ENCODE measurements around the gene RP9.

The RP9 gene, protein sequence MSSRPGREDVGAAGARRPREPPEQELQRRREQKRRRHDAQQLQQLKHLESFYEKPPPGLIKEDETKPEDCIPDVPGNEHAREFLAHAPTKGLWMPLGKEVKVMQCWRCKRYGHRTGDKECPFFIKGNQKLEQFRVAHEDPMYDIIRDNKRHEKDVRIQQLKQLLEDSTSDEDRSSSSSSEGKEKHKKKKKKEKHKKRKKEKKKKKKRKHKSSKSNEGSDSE

DNA sequence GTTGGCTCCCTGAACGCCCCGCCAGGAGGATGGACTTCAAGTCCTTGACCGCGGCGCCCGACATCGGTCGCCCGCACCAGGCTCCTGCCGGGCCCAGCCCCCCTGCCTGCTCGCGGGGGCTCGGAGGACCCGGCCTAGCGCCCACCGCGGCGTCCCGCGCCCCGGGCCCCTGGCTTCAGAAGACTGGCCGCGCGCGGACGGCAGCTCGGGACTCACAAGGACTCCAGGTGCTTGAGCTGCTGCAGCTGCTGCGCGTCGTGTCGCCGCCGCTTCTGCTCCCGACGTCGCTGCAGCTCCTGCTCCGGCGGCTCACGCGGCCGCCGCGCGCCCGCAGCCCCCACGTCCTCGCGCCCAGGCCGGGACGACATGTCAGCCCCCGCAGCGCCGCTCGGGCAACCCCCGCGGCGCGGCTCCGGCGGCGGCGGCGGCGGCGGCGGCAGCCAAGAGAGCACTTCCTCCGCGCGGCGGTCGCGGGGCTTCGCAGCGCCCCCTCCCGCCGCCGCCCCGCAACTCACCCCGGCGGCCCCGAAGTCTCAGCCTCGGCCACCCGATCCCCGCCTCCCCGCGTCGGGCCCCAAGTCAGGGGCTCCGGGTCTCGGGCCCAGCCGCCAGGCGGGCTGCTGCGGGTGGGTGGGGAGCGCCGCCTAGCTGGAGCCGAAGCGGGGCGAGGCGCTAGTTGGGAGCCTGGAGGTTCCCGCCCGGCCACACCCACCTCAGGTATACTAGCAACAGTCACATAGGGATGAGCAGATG, at the start of gene RP9:
Gene RP9, minus strand, starts transcription at position 400 of the 753 bp plus-strand sequence. Its CDS starts 32 bp downstream, at position 368.
- DNase-seq: peak; percentile 11 to 87 (median 74)
- intact Hi-C loops (cut with DNase I): loop anchor here (5.0 kb wide), 1 partner anchor 42 kb away; no protein-coding TSS in a partner anchor

DNA sequence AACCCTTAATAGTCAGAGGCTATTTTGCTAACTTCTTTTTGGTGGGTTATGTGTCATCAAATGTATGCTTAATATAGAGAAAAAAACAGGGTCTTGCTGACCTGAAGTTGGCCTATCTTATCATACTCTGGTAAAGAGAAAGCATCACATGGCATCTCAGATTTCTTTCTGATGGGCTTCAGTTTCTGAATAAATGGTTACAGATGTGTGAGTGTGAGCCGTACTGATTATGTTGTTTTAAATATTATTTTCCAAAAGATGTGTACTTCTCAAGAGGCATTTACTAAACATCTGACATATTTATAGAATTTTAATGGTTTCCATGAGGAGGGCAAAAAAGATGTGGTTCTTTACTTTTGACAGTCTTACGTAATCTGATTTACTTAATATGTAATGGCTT, 48.6 kb upstream of the RP9 start:
- DNase-seq: no peak
- intact Hi-C loops (cut with DNase I): no loop called here

DNA sequence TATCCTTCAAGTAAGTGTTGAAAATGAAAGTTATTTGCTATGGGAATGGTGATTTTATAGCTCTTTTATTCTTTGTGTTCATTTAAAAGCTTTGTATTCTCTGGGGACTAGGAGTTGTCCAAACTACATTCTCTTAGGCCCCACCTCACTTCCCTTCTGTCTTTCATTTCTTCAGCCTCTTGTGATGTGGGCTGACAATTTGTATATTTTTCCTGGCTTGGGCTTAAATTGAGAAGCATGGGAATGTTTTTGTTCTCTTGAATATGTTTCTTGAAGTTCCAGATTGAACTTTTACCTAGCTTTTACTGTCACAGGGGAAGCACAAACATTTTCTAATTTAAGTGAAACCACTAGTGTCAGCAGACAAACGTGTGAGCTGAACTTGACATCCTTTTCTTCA, 48.1 kb upstream of the RP9 start:
- intact Hi-C loops (cut with DNase I): no loop called here
- no peak for DNase-seq

DNA sequence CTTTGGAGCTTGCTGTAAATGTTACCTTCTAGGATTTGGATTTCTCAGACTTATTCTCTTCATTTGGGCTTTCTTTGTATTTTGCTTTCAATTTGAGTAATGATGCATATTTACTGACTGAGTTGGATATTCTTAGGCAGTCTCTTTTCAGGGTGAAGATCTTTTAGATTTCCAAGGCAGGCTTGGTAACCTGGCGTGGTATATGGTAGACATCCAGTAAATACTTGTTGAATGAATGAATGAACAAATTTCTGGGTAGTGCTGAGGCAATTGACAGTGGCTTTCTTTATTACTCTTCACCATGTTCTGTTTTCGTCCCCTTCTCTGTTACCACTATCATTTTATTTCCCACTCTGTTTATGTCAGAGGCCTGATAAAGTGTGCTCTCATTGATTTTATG, 47.2 kb upstream of the RP9 start:
- no peak for DNase-seq
- intact Hi-C loops (cut with DNase I): no loop called here

DNA sequence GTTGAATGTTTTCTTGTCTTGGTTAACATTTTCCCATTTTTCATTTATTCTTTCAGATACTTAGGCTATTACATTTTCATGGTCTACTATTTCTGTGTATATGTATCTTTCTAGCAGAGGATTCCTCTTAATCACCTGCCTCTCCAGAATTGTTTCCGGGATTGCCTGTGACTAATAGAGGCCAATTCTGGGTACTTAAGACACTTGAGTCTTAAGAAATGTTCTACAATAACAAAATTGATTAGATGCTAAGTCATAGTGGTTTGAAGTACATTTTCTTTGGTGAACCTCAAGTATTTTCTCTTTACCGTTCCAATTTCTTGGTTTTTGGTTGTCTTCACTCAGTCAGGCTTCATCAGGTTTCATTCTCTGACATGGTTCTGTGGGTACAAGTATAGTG, 46.6 kb upstream of the RP9 start:
- DNase-seq: no peak
- intact Hi-C loops (cut with DNase I): no loop called here

DNA sequence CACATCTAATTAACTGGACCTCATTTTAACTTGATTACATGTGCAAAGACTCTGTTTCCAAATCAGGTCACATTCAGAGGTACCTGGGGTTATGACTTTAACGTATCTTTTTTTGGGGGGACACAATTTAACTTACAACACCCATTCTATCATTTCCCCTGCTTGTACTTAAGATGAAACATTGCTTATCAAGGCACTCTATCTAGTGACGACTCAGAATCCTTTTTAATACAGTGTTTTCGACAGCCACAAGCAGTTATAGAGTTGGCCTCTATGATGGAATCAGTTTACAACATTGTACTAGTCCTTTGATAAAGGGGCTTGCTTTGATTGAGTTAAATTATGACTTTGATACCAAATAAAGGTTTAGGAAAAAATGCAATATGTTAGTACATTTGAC, 42.9 kb upstream of the RP9 start:
- DNase-seq: no peak
- intact Hi-C loops (cut with DNase I): no loop called here

DNA sequence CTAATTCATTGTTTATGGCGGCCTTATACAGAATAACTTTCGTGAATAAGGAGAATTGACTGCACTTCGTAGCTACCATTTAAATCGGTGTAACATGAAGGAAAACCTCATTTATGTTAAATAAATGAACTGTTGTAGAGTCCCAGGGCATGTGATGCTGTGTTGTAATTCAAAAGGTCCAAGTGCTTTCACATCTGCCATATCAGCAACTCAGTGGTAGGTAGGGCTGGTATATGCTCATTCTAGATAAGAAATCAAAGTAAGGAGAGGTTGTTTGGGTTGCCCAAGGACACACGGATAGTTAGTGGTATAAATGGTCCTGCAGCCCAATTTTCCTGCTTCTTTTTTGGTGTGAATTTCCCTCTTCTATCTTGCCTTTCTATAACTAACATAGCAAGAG, 36.0 kb upstream of the RP9 start:
- no peak for DNase-seq
- intact Hi-C loops (cut with DNase I): no loop called here

DNA sequence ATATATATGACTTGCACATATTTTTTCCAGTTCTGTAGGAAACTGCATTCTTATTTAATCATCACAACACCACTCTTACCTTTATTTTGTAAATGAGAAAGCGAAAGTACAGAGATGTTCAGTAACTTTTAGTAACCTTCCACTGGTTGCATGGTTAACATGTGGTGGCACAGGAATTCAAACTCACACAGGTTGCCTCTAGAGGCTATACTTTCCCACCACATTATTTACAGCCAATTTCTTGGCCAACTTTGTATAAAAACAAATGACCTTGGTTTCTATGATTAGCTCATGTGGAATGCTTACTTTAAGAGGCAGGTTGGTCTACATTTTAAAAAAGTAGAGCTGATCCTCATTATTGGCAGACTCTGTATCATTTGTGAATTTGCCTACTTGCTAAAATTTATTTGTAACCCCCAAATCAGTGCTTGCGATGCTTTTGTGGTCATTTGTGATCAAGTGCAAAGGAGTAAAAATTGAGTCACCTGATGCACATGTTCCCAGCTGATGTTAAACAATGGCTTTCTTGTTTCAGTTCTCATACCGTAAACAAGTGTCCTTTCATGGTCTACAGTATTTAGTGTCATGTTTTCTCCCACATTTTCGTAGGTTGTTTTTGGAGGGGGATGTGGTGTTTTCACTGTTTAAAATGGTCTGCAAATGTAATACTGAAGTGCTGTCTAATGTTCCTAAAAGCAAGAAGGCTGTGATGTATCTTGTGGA, 35.0 kb upstream of the RP9 start:
- intact Hi-C loops (cut with DNase I): no loop called here
- DNase-seq: no peak

DNA sequence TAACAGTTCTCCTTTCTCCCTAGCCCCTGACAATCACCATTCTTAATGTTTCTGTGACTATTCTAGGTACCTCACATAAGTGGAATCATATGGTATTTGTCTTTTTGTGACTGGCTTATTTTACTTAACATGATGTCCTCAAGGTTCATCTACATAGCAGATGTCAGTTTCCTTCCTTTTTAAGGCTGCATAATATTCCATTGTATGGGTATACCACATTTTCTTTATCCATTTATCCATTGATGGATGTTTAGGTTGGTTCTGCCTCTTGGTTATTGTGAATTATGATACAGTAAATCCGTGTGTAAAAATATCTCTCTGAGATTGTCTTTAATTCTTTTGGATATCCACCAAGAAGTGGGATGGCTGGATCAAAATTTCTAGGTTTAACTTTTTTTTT, 33.4 kb upstream of the RP9 start:
- DNase-seq: no peak
- intact Hi-C loops (cut with DNase I): no loop called here

DNA sequence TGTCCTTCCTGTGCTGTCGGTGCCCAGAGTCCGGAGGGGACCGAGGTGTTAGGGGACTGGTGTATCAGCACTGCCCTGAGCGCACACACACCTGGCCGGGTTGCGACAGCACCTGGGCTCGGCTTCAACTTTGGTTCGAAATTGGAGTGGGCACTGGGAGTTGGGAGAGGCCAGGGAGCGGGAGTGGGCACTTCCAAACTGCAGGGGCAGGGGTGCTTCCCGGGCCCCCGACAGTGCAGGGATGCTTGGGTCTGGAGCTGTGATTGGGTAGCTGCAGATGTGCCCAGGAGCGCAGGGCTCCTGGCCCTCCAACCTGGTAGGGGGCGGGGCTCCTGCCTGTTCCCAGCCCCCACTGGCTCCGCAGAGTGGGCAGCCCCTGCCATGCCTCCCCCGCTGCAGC, 27.9 kb upstream of the RP9 start:
- no peak for DNase-seq
- intact Hi-C loops (cut with DNase I): no loop called here

DNA sequence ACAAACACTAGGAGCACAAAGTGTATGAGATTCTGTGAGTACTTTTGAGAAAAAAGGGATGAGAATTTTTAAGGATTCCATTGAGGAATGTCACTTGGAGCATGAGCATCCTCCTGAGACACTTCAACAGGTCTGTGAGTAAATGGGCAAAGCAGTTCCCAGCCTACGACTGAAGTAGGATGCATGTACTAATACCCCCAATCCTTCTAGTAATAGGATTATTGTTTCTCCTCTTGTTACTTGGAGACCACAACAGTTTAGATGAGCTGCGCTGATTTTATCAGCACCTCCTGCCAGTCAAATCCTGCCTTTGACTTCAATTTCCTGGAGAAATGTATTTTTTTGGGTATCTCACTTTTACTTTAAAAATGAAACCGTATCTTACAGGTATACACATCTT, 21.0 kb upstream of the RP9 start:
- peak in 1 of 42 donors; percentile 15 for DNase-seq

DNA sequence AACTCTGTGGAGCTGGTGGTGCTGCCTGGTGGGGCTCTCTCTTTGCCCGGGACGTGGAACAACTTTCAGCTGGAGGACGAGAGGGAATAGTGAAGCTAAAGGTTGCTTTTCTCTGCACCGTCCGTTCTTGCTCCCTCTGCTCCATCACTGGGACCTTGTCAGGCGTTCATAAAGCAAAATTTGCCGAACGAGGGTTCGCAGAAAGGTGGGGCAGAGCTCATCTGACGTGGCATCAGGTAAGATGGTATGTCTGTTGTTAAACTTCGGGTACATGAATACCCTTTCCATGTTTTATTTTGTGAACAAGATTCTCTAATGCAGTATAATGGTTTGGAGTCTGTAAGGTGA, 20.6 kb upstream of the RP9 start:
- intact Hi-C loops (cut with DNase I): loop anchor here (5.0 kb wide), 1 partner anchor 67 kb away; the partner anchor contains the start of gene NT5C3A
- DNase-seq: peak in 6 of 42 donors; percentile 11 to 48 (median 26)

More for the DNA sequence above, 21.0 kb upstream of the RP9 start:
- intact Hi-C loops (cut with DNase I): no loop called here

DNA sequence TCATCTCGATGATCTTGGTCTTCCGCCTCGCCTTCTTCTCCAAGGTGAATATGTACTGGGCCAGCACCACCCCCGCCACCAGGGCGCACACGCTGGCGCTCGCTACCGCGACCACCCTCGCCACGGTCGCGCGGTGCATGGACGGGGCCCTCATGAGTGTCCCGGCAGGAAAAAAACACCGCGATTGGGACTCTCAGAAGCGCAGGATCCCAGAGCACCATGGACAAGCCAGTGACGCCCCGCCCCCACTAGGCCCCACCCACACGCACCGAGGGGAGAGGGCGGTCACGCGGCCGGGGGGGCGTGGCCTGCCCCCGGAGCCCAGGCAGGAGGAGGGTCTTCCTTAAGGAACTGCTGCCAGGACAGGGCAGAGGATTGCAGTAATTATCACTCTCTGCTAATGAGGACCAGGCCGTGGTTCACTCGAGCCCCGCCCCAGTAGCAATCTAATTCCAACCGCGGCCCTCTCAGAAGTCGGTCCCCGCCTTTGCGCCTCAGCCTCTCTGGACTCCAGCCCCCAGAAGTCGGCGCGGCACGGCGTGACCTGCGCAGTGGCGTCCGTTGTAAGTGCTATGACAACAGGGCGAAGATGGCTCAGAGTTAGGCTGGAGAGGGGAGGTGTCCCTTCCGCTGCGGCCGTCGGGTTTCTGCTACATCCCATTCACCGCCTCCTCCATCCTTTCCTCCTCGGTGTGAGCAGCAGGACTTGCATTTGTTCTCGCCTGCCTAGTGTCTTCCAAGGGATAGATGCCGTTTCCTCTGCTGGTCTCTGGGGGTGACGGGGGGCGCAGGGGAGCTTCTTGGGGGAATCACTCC, 20.0 kb upstream of the RP9 start, which contains the start of gene BBS9:
Gene BBS9, plus strand, starts transcription at position 575 of the 816 bp plus-strand sequence. CDS start 16,689 bp downstream, outside the sequence.
- intact Hi-C loops (cut with DNase I): loop anchor here (5.0 kb wide), 1 partner anchor 67 kb away; the partner anchor contains the start of gene NT5C3A
- DNase-seq: peak; percentile 92 to 99 (median 95)

DNA sequence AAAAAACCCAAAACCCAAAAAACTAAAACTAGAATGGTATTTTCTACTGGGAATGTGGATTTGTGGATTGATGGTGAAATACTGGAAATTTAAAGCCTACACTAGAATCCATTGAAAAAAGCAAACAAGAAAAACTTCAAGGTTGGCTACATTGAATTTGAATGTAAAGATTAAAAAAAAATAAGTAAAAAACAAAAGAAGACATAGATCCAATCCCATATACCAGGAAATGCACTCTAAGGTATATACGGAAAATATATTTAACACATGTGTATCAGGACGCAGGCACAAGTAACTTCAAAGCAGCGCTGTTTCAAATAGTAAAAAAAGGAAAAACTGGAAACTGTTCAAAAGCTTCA, 19.4 kb upstream of the RP9 start:
- no peak for DNase-seq
- intact Hi-C loops (cut with DNase I): loop anchor here (5.0 kb wide), 1 partner anchor 66 kb away; the partner anchor contains the start of gene NT5C3A

DNA sequence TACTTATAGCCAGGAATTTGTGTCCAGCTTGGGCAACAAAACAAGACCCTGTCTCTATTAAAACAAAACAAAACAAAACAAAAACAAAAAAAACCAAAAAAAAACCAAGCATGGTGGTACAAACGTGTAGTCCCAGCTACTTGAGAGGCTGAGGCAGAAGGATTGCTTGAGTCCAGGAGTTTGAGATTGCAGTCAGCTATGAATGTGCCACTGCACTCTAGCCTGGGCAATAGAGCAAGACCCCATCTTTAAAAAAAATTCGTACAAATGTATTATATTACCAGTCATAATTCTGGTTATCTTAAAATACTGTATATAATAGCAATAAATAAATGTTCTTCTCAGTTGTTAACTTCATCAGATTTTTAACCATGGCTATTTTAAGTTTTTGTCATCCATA, 17.9 kb upstream of the RP9 start:
- intact Hi-C loops (cut with DNase I): loop anchor here (2.0 to 5.0 kb wide), 2 partner anchors 16 to 65 kb away; partner anchors contain the start of gene NT5C3A
- no peak for DNase-seq

DNA sequence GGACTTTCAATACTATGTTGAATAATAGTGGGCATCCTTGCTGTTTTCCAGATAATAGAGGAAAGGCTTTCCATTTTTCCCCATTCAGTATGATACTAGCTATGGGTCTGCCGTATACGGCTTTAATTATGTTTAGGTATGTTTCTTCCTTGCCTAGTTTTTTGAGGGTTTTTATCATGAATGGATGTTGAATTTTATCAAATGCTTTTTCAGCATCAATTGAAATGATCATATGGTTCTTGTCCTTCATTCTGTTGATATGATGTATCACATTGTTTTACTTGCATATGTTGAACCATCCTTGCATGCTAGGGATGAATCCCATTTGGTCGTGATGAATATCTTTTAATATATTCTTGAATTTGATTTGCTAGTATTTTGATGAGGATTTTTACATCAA, 9.2 kb upstream of the RP9 start:
- no peak for DNase-seq

DNA sequence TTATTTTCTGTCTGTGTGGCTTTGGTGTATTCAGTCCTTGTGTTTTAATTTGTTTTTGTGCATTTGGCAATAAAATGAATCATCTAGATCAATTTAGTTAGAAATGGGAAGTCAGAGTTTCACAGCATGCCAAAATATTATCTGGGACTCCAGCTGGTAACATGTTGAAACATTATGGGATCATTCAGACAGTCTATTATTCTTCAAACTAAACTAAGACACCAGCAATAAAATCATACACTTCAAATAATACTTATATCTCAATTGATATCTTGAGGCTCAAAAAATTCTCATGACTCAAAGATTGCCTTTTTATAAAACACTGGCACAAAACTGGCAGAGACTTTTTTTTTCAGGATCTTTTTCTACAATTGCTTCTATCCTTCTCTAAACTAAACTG, 5.8 kb upstream of the RP9 start:
- no peak for DNase-seq
- intact Hi-C loops (cut with DNase I): no loop called here

More for the DNA sequence above, 9.2 kb upstream of the RP9 start:
- intact Hi-C loops (cut with DNase I): no loop called here

DNA sequence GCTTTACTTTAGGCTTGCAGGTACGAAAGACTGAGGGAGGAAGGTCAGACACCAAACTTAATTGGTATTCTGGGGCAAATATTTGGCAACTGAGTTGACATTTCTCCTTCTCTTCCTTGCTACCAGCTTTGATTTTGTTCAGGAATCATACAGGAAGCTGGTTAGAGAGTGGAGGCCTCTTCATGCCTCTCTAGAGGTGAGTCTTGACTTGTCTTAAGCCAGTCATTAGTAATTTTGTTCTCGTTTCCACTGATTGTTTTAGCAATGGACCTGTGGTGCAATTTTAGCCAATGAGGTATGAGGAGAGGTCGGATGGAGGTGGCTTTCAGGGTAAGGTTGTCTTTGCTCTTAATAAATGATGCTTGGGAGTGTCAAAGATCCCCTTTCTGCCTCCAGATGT, 2.4 kb upstream of the RP9 start:
- no peak for DNase-seq
- intact Hi-C loops (cut with DNase I): loop anchor here (2.0 kb wide), 1 partner anchor 15 kb away; no protein-coding TSS in a partner anchor

DNA sequence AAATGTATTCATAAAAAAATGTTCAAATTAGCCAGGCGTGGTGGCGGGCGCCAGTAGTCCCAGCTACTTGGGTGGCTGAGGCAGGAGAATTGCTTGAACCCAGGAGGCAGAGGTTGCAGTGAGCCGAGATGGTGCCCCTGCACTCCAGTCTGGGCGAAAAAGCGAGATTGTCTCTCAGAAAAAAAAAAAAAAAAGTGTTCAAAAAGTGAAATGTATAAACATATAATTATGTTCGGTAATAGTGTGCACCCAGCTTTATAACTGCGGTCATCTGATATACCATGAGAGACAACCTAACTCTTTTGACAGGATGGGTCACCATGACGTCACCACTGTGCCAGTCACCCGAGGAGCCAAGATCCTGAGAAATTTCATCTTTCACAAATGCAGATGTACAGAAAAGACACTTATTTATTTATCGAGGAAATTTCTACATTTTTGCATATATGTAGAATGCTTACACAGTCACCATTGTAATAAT, 594 bp upstream of the RP9 start:
- peak in 25 of 42 donors; percentile 8 to 67 (median 29) for DNase-seq
- intact Hi-C loops (cut with DNase I): loop anchor here (2.0 to 5.0 kb wide), 2 partner anchors 17 to 42 kb away; no protein-coding TSS in a partner anchor
